KOPT-K1 (cell line): ENCODE data around the gene HOXC11.
A peak's percentile ranks its signal among the peaks of the same experiment; 100 is the strongest.

Experiments used
- H3K27ac ChIP-seq: fragments of 200-600 bp; sonication (generic); 2 replicates; pipeline ENCODE4 v1.5.1; 2016; ENCODE audit warnings: antibody characterized with exemption, mild to moderate bottlenecking, low read depth, low read length; ENCODE audit not compliant: poor library complexity, severe bottlenecking
- H3K36me3 ChIP-seq: fragments of 200-600 bp; sonication (generic); 2 replicates; pipeline ENCODE4 v1.5.1; 2017; ENCODE audit warnings: antibody characterized with exemption, mild to moderate bottlenecking, low read length, moderate library complexity; ENCODE audit not compliant: insufficient read depth
- H3K9me3 ChIP-seq: fragments of 200-600 bp; sonication (generic); 2 replicates; pipeline ENCODE4 v1.5.1; 2017; ENCODE audit warnings: antibody characterized with exemption, low read length, mild to moderate bottlenecking; ENCODE audit not compliant: insufficient read depth, poor library complexity, severe bottlenecking

Gene HOXC11

GRCh38 chr12:54008260-54008552 is 35.3 kb downstream of the HOXC11 start:
- Histone ChIP-seq H3K27ac (no peak overlapping the region), H3K36me3 (no peaks in the 10 kb centered on the region), H3K9me3 (no peaks in the 10 kb centered on the region)

GRCh38 chr12:54009171-54010052 is 36.5 kb downstream of the HOXC11 start:
- H3K27ac ChIP-seq, result no peak overlapping the region
- no peaks in the 10 kb centered on the region for H3K36me3 ChIP-seq

GRCh38 chr12:54010053-54010971 is 37.4 kb downstream of the HOXC11 start:
- Histone ChIP-seq H3K9me3 (no peaks in the 10 kb centered on the region), H3K27ac (no peak overlapping the region), H3K36me3 (no peaks in the 10 kb centered on the region)

More at GRCh38 chr12:54009171-54010052, 36.5 kb downstream of the HOXC11 start:
- H3K9me3 ChIP-seq, result no peaks in the 10 kb centered on the region

GRCh38 chr12:54010972-54011664 is 38.2 kb downstream of the HOXC11 start:
- no peak overlapping the region for H3K27ac ChIP-seq
- H3K9me3 ChIP-seq, result no peaks in the 10 kb centered on the region
- no peaks in the 10 kb centered on the region for H3K36me3 ChIP-seq

GRCh38 chr12:54011665-54012532 is 39.0 kb downstream of the HOXC11 start:
- no peak overlapping the region for H3K27ac ChIP-seq
- no peaks in the 10 kb centered on the region for H3K36me3 ChIP-seq
- no peaks in the 10 kb centered on the region for H3K9me3 ChIP-seq

- no peaks in the 10 kb centered on the region for H3K9me3 ChIP-seq
- H3K36me3 ChIP-seq, result no peaks in the 10 kb centered on the region
- no peak overlapping the region for H3K27ac ChIP-seq
These were observed 39.9 kb downstream of the HOXC11 start for GRCh38 chr12:54012631-54013409.

- H3K27ac ChIP-seq, result no peak overlapping the region
- no peaks in the 10 kb centered on the region for H3K36me3 ChIP-seq
- no peaks in the 10 kb centered on the region for H3K9me3 ChIP-seq
These were observed 41.6 kb downstream of the HOXC11 start for GRCh38 chr12:54014377-54015017.

GRCh38 chr12:54015018-54015931 is 42.3 kb downstream of the HOXC11 start:
- no peaks in the 10 kb centered on the region for H3K9me3 ChIP-seq
- H3K27ac ChIP-seq, result no peak overlapping the region
- H3K36me3 ChIP-seq, result no peaks in the 10 kb centered on the region

- no peaks in the 10 kb centered on the region for H3K36me3 ChIP-seq
- no peak overlapping the region for H3K27ac ChIP-seq
- H3K9me3 ChIP-seq, result no peaks in the 10 kb centered on the region
These were observed 43.1 kb downstream of the HOXC11 start for GRCh38 chr12:54016051-54016450.

- Histone ChIP-seq H3K9me3 (no peaks in the 10 kb centered on the region), H3K27ac (no peak overlapping the region), H3K36me3 (no peaks in the 10 kb centered on the region)
These were observed 43.6 kb downstream of the HOXC11 start for GRCh38 chr12:54016478-54016964.

- Histone ChIP-seq H3K36me3 (no peaks in the 10 kb centered on the region), H3K9me3 (no peaks in the 10 kb centered on the region), H3K27ac (peak overlapping the region; percentile 63)
These were observed 44.3 kb downstream of the HOXC11 start for GRCh38 chr12:54017027-54017788.
